Right lobe of liver (tissue), 6 donors: ENCODE measurements around the gene MAP1LC3B. TPM values are rescaled to one million over a fixed set of nuclear protein-coding genes. Genes with fewer than 3 reads are reported as not detected.

ENCODE experiments used
- ATAC-seq, 4 donors: fragments of 200-7000 bp; cut with Tn5 transposase; one replicate each; pipeline ENCODE4 v1.9.1; 2020; ENCODE audit warnings: mild to moderate bottlenecking in 4 of 4, moderate library complexity in 4 of 4
- DNase-seq, 3 donors: peaks; one replicate each; pipeline ENCODE4 v3.0.0-alpha.2; 2020
- H3K27ac ChIP-seq, 3 donors: fragments of 200-600 bp; one replicate each; pipeline ENCODE4 v1.8.0; 2022
- H3K27me3 ChIP-seq, 2 donors: fragments of 200-600 bp; one replicate each; pipeline ENCODE4 v1.8.0; 2022
- H3K36me3 ChIP-seq, 4 donors: fragments of 200-600 bp; sonication (generic) in 1 of 4; one replicate each; pipeline versions ENCODE4 v1.5.1 to v1.8.0; 2017 to 2022; ENCODE audit warnings: control low read depth in 1 of 4
- H3K4me1 ChIP-seq, 4 donors: fragments of 200-600 bp; sonication (generic) in 1 of 4; one replicate each; pipeline versions ENCODE4 v1.5.1 to v1.8.0; 2017 to 2022; ENCODE audit warnings: control low read depth in 1 of 4
- H3K4me3 ChIP-seq, 3 donors: fragments of 200-600 bp; one replicate each; pipeline ENCODE4 v1.8.0; 2022
- H3K9me3 ChIP-seq, 4 donors: fragments of 200-600 bp; sonication (generic) in 1 of 4; one replicate each; pipeline versions ENCODE4 v1.5.1 to v1.8.0; 2017 to 2022; ENCODE audit warnings: control low read depth in 1 of 4
- POLR2A ChIP-seq: fragments of 450-650 bp; IDR thresholded peaks from one replicate; pipeline ENCODE4 v1.6.1; 2017; ENCODE audit warnings: antibody characterized with exemption, mild to moderate bottlenecking
- WGBS: methylation state at CpG from one replicate; pipeline ENCODE4 v1.1.6; 2018; ENCODE audit warnings: low coverage, low lambda C conversion rate; ENCODE audit not compliant: insufficient coverage; ENCODE audit errors: missing lambda C conversion rate; 5-methylcytosine and 5-hydroxymethylcytosine counted together
- intact Hi-C, 2 donors: fragments of 100-400 bp; cut with DNase I; formaldehyde crosslinking; loops; one replicate each; pipeline versions ENCODE4 v1.11.2 to v1.14.1; 2022
- total RNA-seq, 6 experiments: library from RNA; depleted of rRNA in 2 of 6; stranded (reverse); fragments of >200 nt in 2 of 6; fragmentation: NEBNext Ultra II Directional in 3 of 6; extraction: Animal tissue kit (Norgen Biotek cat#: 25700) in 3 of 6; gene quantifications; one replicate each; pipeline versions ENCODE4 v1.1.0 to v1.2.4, GENCODE V29; 2016 to 2023
- TF ChIP-seq, protein P1 (sequence below), 4 donors: fragments of 200-600 bp in 3 of 4; fragments of 450-650 bp in 1 of 4; IDR thresholded peaks; one replicate each; pipeline versions ENCODE4 v1.5.1 to v1.8.0; 2016 to 2022; ENCODE audit warnings: antibody characterized with exemption in 4 of 4, mild to moderate bottlenecking in 2 of 4
- donor health status: DM: no; HTN: yes; CAD: no.
- donor health status: DM: no; HTN: no; CAD: no.
- donor health status: DM: no; HTN: no; CAD: no.
- donor health status: DM: no; HTN: yes; CAD: no.
- donor health status: DM: no; HTN: yes; CAD: no.

MAP1LC3B gene
- total RNA-seq, 6 experiments from 2014 or later: 16.5 to 48.8 (median 25.6) TPM

DNA sequence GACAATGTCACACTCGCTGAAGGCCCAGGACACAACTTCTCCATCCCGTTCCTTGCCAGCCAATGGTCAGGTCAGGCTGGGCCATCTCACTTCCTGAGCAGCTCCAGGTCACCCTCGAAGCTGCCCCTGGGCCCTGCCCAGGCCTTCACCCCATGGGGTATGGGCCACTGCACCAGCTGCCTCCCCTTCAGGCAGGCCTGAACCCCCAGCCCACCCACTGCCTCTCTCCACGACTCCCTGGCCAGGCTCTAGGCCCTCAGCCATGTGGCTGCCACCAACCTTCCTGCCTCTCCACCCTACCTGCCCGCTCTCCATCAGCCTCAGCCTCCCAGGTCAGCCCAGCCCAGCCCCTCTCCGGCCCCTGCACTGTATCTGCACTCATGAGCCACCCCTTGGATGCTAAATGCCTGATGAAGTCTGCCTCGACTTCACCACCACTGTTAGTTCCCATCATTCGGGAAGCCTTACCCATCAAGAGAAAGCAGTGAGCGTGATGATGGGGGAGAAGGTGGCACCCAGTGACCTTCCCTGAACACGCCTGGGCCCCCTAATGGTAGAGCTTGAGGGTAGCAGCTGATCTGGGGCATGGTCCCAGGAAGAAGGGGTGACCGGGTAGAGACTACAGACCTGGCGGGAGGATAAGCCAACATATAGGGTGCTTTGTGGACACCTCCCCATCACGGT is 44.1 kb upstream of the MAP1LC3B start:
- DNase-seq (no peak), ATAC-seq (no peak)
- TF ChIP-seq, protein P1, sequence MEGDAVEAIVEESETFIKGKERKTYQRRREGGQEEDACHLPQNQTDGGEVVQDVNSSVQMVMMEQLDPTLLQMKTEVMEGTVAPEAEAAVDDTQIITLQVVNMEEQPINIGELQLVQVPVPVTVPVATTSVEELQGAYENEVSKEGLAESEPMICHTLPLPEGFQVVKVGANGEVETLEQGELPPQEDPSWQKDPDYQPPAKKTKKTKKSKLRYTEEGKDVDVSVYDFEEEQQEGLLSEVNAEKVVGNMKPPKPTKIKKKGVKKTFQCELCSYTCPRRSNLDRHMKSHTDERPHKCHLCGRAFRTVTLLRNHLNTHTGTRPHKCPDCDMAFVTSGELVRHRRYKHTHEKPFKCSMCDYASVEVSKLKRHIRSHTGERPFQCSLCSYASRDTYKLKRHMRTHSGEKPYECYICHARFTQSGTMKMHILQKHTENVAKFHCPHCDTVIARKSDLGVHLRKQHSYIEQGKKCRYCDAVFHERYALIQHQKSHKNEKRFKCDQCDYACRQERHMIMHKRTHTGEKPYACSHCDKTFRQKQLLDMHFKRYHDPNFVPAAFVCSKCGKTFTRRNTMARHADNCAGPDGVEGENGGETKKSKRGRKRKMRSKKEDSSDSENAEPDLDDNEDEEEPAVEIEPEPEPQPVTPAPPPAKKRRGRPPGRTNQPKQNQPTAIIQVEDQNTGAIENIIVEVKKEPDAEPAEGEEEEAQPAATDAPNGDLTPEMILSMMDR (IDR thresholded peaks at IDR 0.05): no peak
- WGBS: 76% methylated on average over 3 of the region's 13 CpGs
- Histone ChIP-seq H3K27me3 (no peaks in the 10 kb centered on the region), H3K4me1 (no peaks in the 10 kb centered on the region), H3K4me3 (no peak overlapping the region), H3K36me3 (peaks cover 0 to 47% (median 10%) of the 10 kb centered on the region in 4 donors), H3K9me3 (no peaks in the 10 kb centered on the region), H3K27ac (no peak overlapping the region)
- intact Hi-C loops: no loop called here

DNA sequence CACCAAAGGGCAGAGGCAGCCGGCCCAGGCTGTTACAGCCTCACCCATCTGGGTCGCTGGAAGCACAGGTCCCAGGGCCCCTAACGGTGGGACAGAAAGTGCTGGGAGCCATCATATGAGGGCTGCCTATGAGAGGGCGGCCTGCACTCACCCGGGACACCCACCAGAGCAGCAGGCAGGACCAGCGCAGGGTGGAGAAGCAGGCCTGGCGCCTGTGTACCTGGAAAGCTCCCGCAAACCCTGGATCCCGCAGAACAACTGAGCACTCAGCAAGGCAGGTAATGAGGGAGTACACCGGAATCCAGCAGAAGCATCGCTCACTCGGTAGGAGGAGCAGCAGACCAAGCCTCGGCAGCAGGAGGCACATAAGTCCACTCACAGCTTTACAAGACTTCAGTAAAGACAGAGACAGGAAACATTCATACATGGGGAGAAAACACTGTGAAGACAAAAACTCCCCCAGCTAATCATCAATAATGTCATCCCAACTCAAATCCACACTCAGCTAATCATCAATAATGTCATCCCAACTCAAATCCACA is 43.4 kb upstream of the MAP1LC3B start:
- H3K27me3 ChIP-seq: no peaks in the 10 kb centered on the region
- no peak overlapping the region for H3K4me3 ChIP-seq
- no peak for DNase-seq
- H3K36me3 ChIP-seq: peaks cover 0 to 40% (median 5%) of the 10 kb centered on the region in 4 donors
- ATAC-seq: no peak
- no peak for TF ChIP-seq POLR2A
- TF ChIP-seq, protein P1 (IDR thresholded peaks at IDR 0.05): no peak
- H3K27ac ChIP-seq: no peak overlapping the region
- H3K4me1 ChIP-seq: no peaks in the 10 kb centered on the region
- 80% methylated on average over 1 of the region's 13 CpGs for WGBS
- no peaks in the 10 kb centered on the region for H3K9me3 ChIP-seq
- intact Hi-C loops: no loop called here

DNA sequence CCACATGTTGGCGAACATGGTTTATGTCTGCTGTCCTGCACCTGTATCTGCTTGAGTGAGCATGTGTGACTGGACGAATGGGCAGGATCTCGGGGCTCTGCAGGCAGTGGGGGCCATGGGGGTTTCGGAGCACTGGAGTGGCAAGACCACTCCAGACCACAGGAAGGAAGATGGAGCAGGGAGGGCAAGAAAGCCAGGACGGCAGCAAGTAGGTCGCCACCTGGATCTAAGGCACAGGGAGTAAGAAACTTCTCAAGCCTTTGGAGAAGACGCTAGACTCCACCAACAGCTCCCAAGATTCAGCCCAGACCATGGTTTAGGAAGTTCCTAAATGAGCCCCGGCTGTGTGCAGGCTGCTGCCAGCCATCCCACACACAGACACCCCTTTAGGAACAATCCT is 42.1 kb upstream of the MAP1LC3B start:
- DNase-seq (no peak), ATAC-seq (no peak)
- intact Hi-C loops: no loop called here
- Histone ChIP-seq H3K27me3 (no peaks in the 10 kb centered on the region), H3K36me3 (peaks cover 0 to 31% (median 4%) of the 10 kb centered on the region in 4 donors), H3K4me3 (no peak overlapping the region), H3K27ac (no peak overlapping the region), H3K4me1 (no peaks in the 10 kb centered on the region), H3K9me3 (no peaks in the 10 kb centered on the region)
- 85% methylated on average over 5 of the region's 8 CpGs for WGBS
- no peak for TF ChIP-seq POLR2A
- TF ChIP-seq, protein P1 (IDR thresholded peaks at IDR 0.05): no peak

DNA sequence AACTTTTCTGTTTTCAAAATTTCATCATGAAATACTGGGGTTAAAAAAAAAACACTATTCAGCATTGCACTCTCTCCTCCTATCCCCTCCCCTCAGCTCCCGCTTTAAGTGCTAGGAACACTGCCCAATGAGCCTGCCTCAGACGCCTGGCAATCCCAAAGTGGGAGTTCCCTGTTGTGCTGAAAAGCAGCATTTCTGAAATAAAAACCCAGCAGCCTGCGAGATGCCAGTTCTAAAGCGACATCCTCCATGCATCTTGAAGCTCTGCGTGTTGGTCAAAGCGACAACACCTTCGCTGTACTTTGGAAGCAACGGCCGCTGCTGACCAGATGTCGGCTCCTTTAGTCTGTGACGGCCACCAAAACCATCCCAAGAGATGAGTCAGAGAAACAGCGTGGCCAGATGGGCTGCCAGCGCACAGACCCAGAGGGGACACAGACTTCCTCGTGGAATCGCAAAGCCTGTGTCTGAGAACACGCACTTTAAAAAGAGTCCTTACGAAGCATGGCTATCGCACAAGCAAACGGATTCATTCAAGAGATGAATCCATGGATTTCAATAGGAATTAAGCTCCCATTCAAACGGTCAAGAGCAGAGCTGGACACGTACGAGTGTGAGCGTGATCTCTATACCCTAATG is 41.3 kb upstream of the MAP1LC3B start:
- Histone ChIP-seq H3K27ac (no peak overlapping the region), H3K36me3 (peaks cover 0 to 29% (median 4%) of the 10 kb centered on the region in 4 donors), H3K27me3 (no peaks in the 10 kb centered on the region), H3K4me1 (no peaks in the 10 kb centered on the region), H3K9me3 (no peaks in the 10 kb centered on the region), H3K4me3 (no peak overlapping the region)
- intact Hi-C loops: no loop called here
- WGBS: 84% methylated on average over 12 of the region's 23 CpGs
- DNase-seq (no peak), ATAC-seq (no peak)
- TF ChIP-seq POLR2A: no peak
- TF ChIP-seq, protein P1 (IDR thresholded peaks at IDR 0.05): no peak
